H1 (cell line): Measurements from ENCODE around the gene CTNNA3. TPM values are rescaled to one million over a fixed set of nuclear protein-coding genes. Genes with fewer than 3 reads are reported as not detected.

ENCODE experiments used
- CTCF ChIA-PET: fragments of 300-600 bp; sonication (Branson Sonifier 250); formaldehyde crosslinking; loops from one replicate; lab custom pipeline; 2021; ENCODE audit not compliant: partially characterized antibody; lab: Charles Lee
- POLR2A ChIA-PET: fragments of 300-600 bp; sonication (Branson Sonifier 250); formaldehyde crosslinking; loops from one replicate; lab custom pipeline; 2021; ENCODE audit warnings: inconsistent platforms; ENCODE audit not compliant: partially characterized antibody; lab: Charles Lee
- DNase-seq, 2 experiments: peaks; one replicate each; pipeline versions ENCODE4 v3.0.0 to v3.0.0-alpha.2; 2010 to 2022; ENCODE audit warnings: low spot score in 2 of 2, low read depth in 1 of 2, mixed read lengths in 1 of 2
- FAIRE-seq: peaks from 2 replicates; lab custom pipeline; 2011; peaks lifted over from hg19 to GRCh38; lab: Jason Lieb, UNC
- H2AFZ ChIP-seq: 2 replicates; pipeline ENCODE4 v1.8.1; 2012; ENCODE audit warnings: low read length, inconsistent platforms
- H2AK5ac ChIP-seq: 2 replicates; pipeline ENCODE4 v1.6.1; 2013; ENCODE audit warnings: low read depth, low read length
- H2BK120ac ChIP-seq: replicated peaks from 2 replicates; pipeline ENCODE3; 2013; ENCODE audit warnings: low read depth, low read length, inconsistent platforms
- H2BK12ac ChIP-seq: 2 replicates; pipeline ENCODE4 v1.6.1; 2013; ENCODE audit warnings: low read depth, low read length
- H2BK15ac ChIP-seq: 2 replicates; pipeline ENCODE4 v1.6.1; 2013; ENCODE audit warnings: low read length
- H2BK20ac ChIP-seq: 2 replicates; pipeline ENCODE4 v1.6.1; 2013; ENCODE audit warnings: low read length
- H2BK5ac ChIP-seq: 2 replicates; pipeline ENCODE4 v1.6.1; 2013; ENCODE audit warnings: low read depth, low read length
- H3K14ac ChIP-seq: 2 replicates; pipeline ENCODE4 v1.6.1; 2013; ENCODE audit warnings: inconsistent platforms; ENCODE audit not compliant: insufficient read length
- H3K18ac ChIP-seq: 2 replicates; pipeline ENCODE4 v1.6.1; 2013; ENCODE audit warnings: low read length; ENCODE audit errors: extremely low read depth
- H3K23ac ChIP-seq: 2 replicates; pipeline ENCODE4 v1.6.1; 2013; ENCODE audit warnings: inconsistent platforms; ENCODE audit not compliant: insufficient read length
- H3K23me2 ChIP-seq: 2 replicates; pipeline ENCODE4 v1.6.1; 2013; ENCODE audit warnings: low read depth, low read length
- H3K27ac ChIP-seq: 2 replicates; pipeline ENCODE4 v1.6.1; 2011; ENCODE audit warnings: low read depth, low read length, inconsistent platforms
- H3K27me3 ChIP-seq, 4 experiments: replicated peaks in 1 of 4; 1 replicate in 1 of 4; 2 replicates in 3 of 4; pipeline versions ENCODE4 v1.6.1 to v1.8.1; 2011 to 2013; ENCODE audit warnings: low read length in 3 of 4, mild to moderate bottlenecking in 3 of 4, inconsistent platforms in 2 of 4, mixed read lengths in 2 of 4, moderate library complexity in 1 of 4; ENCODE audit not compliant: control insufficient read depth in 3 of 4, insufficient read depth in 3 of 4; ENCODE audit errors: extremely low read depth in 1 of 4
- H3K36me3 ChIP-seq, 4 experiments: 2 replicates each; pipeline versions ENCODE4 v1.6.1 to v1.8.1; 2011 to 2013; ENCODE audit warnings: mild to moderate bottlenecking in 4 of 4, low read length in 3 of 4, moderate library complexity in 2 of 4, control low read depth in 1 of 4, inconsistent platforms in 1 of 4; ENCODE audit not compliant: insufficient read depth in 4 of 4, control insufficient read depth in 2 of 4
- H3K4ac ChIP-seq: replicated peaks from 2 replicates; pipeline ENCODE3; 2013; ENCODE audit warnings: low read length, low read depth, mixed read lengths, inconsistent platforms; ENCODE audit not compliant: insufficient read length
- H3K4me1 ChIP-seq, 4 experiments: replicated peaks in 1 of 4; 1 replicate in 1 of 4; 2 replicates in 3 of 4; pipeline versions ENCODE4 v1.6.1 to v1.8.1; 2011 to 2013; ENCODE audit warnings: low read length in 3 of 4, inconsistent platforms in 2 of 4, mixed read lengths in 1 of 4; ENCODE audit not compliant: insufficient read depth in 4 of 4, control insufficient read depth in 3 of 4
- H3K4me2 ChIP-seq, 2 experiments: 2 replicates each; pipeline versions ENCODE4 v1.6.1 to v1.8.1; 2011 to 2013; ENCODE audit warnings: low read depth in 2 of 2, low read length in 2 of 2, control low read depth in 1 of 2, inconsistent platforms in 1 of 2, mild to moderate bottlenecking in 1 of 2; ENCODE audit not compliant: insufficient read depth in 1 of 2
- H3K4me3 ChIP-seq, 4 experiments: fragments of 200-600, 300-600 bp in 1 of 4; sonication (generic), shearing (Covaris generic), sonication (Bioruptor Twin) in 1 of 4; 2 replicates each; pipeline versions ENCODE4 v1.5.1 to v1.8.1; 2011 to 2016; ENCODE audit warnings: low read length in 4 of 4, low read depth in 3 of 4, control low read depth in 2 of 4, inconsistent platforms in 2 of 4, mild to moderate bottlenecking in 2 of 4, mixed read lengths in 1 of 4, moderate library complexity in 1 of 4; ENCODE audit not compliant: insufficient read depth in 2 of 4; ENCODE audit errors: extremely low read depth in 1 of 4
- H3K56ac ChIP-seq: replicated peaks from 2 replicates; pipeline ENCODE3; 2013; ENCODE audit warnings: low read depth, mild to moderate bottlenecking, mixed read lengths, low read length, inconsistent platforms; ENCODE audit not compliant: insufficient read length
- H3K79me1 ChIP-seq: 2 replicates; pipeline ENCODE4 v1.6.1; 2013; ENCODE audit warnings: low read depth, low read length, control low read depth
- H3K79me2 ChIP-seq, 2 experiments: 2 replicates each; pipeline versions ENCODE4 v1.6.1 to v1.8.1; 2012 to 2013; ENCODE audit warnings: low read length in 2 of 2, mild to moderate bottlenecking in 2 of 2, inconsistent platforms in 1 of 2; ENCODE audit not compliant: insufficient read depth in 2 of 2, control insufficient read depth in 1 of 2
- H3K9ac ChIP-seq, 4 experiments: replicated peaks in 1 of 4; 1 replicate in 1 of 4; 2 replicates in 3 of 4; pipeline versions ENCODE4 v1.6.1 to v1.8.1; 2011 to 2013; ENCODE audit warnings: low read depth in 3 of 4, low read length in 3 of 4, control low read depth in 2 of 4, mild to moderate bottlenecking in 2 of 4, moderate library complexity in 2 of 4, inconsistent platforms in 1 of 4; ENCODE audit errors: extremely low read depth in 1 of 4
- H3K9me3 ChIP-seq, 2 experiments: 2 replicates each; pipeline versions ENCODE4 v1.6.1 to v1.8.1; 2012 to 2013; ENCODE audit warnings: mild to moderate bottlenecking in 2 of 2, moderate library complexity in 2 of 2, control low read depth in 1 of 2, inconsistent platforms in 1 of 2, low read depth in 1 of 2, low read length in 1 of 2, mixed read lengths in 1 of 2; ENCODE audit not compliant: insufficient read depth in 2 of 2
- H4K20me1 ChIP-seq, 2 experiments: replicated peaks in 1 of 2; 2 replicates each; pipeline versions ENCODE3 to v1.8.1; 2011 to 2013; ENCODE audit warnings: inconsistent platforms in 2 of 2, low read length in 2 of 2, mild to moderate bottlenecking in 1 of 2; ENCODE audit not compliant: insufficient read depth in 2 of 2, control insufficient read depth in 1 of 2
- H4K5ac ChIP-seq: 2 replicates; pipeline ENCODE4 v1.6.1; 2013; ENCODE audit warnings: low read length, low read depth, mixed read lengths, inconsistent platforms; ENCODE audit not compliant: insufficient read length
- H4K8ac ChIP-seq: 2 replicates; pipeline ENCODE4 v1.8.0; 2013; ENCODE audit warnings: mild to moderate bottlenecking, moderate library complexity, low read length, inconsistent platforms; ENCODE audit not compliant: insufficient read depth; ENCODE audit errors: extremely low read depth
- H4K91ac ChIP-seq: replicated peaks from 2 replicates; pipeline ENCODE3; 2013; ENCODE audit warnings: low read length, mixed read lengths, inconsistent platforms; ENCODE audit not compliant: insufficient read length
- ASH2L ChIP-seq: fragments of 200-600, 300-600 bp; sonication (generic); IDR thresholded peaks from one replicate; pipeline ENCODE4 v1.7.1; 2017; ENCODE audit warnings: low read length
- ATF3 ChIP-seq: IDR thresholded peaks from 2 replicates; pipeline ENCODE4 v1.6.1; 2011; ENCODE audit warnings: low read depth, mild to moderate bottlenecking, low read length; ENCODE audit not compliant: insufficient read depth
- CBX8 ChIP-seq: fragments of 300-800, 300-1000 bp; sonication (generic); IDR thresholded peaks from 2 replicates; pipeline ENCODE4 v1.7.1; 2016; ENCODE audit warnings: low read depth, low read length, borderline replicate concordance
- CHD2 ChIP-seq: IDR thresholded peaks from 2 replicates; pipeline ENCODE4 v1.6.1; 2012; ENCODE audit warnings: low read length, improper control_type of control experiment
- HDAC2 ChIP-seq, 2 experiments: fragments of 300-600 bp in 1 of 2; sonication (generic) in 1 of 2; IDR thresholded peaks; 2 replicates each; pipeline ENCODE4 v1.6.1; 2011 to 2012; ENCODE audit warnings: low read depth in 2 of 2, low read length in 2 of 2, mild to moderate bottlenecking in 2 of 2, moderate library complexity in 2 of 2, borderline replicate concordance in 1 of 2, inconsistent platforms in 1 of 2
- HDAC6 ChIP-seq: IDR thresholded peaks from one replicate; pipeline ENCODE4 v1.7.1; 2012; ENCODE audit warnings: low read depth, mild to moderate bottlenecking, inconsistent platforms, low read length, moderate library complexity
- KDM4A ChIP-seq: IDR thresholded peaks from one replicate; pipeline ENCODE4 v1.7.1; 2012; ENCODE audit warnings: low read depth, mild to moderate bottlenecking, moderate library complexity, low read length, inconsistent platforms; ENCODE audit not compliant: severe bottlenecking
- MAFK ChIP-seq: IDR thresholded peaks from 2 replicates; pipeline ENCODE4 v1.6.1; 2012; ENCODE audit warnings: low read depth, mild to moderate bottlenecking, improper control_type of control experiment, low read length
- NANOG ChIP-seq: IDR thresholded peaks from 2 replicates; pipeline ENCODE4 v1.6.1; 2011; ENCODE audit warnings: low read length, low read depth, mild to moderate bottlenecking, inconsistent platforms; ENCODE audit not compliant: insufficient read depth, poor library complexity, severe bottlenecking
- RBBP5 ChIP-seq: IDR thresholded peaks from 2 replicates; pipeline ENCODE4 v1.7.1; 2012; ENCODE audit warnings: low read depth, mild to moderate bottlenecking, inconsistent platforms, low read length, moderate library complexity, borderline replicate concordance
- TAF7 ChIP-seq: optimal IDR thresholded peaks from 2 replicates; pipeline ENCODE3; 2011; ENCODE audit warnings: low read depth, mild to moderate bottlenecking, inconsistent platforms, low read length, moderate library complexity, borderline replicate concordance
- TBP ChIP-seq: IDR thresholded peaks from 2 replicates; pipeline ENCODE4 v1.6.1; 2011; ENCODE audit warnings: low read depth, low read length, improper control_type of control experiment
- WGBS, 2 experiments: shearing (Covaris generic) in 1 of 2; methylation state at CpG; one replicate each; pipeline versions ENCODE4 v1.1.6 to v1.1.7; 2013 to 2015; ENCODE audit warnings: low lambda C conversion rate in 2 of 2, mixed read lengths in 2 of 2, inconsistent platforms in 1 of 2, low coverage in 1 of 2, missing lambda C conversion rate in 1 of 2; ENCODE audit not compliant: insufficient replicate concordance in 2 of 2, insufficient coverage in 1 of 2, insufficient read length in 1 of 2; ENCODE audit errors: extremely low coverage in 1 of 2, missing lambda C conversion rate in 1 of 2; 5-methylcytosine and 5-hydroxymethylcytosine counted together
- polyA plus RNA-seq, 7 experiments: library from polyadenylated mRNA; depleted of rRNA in 3 of 7; stranded (reverse) in 5 of 7; unstranded in 2 of 7; fragments of >200 nt in 5 of 7; fragments of 200-250 nt in 2 of 7; gene quantifications; 1 replicate in 5 of 7; 2 replicates in 1 of 7; 4 replicates in 1 of 7; pipeline versions ENCODE4 v1.2.1 to v1.2.3, GENCODE V29; 2011 to 2013; ENCODE audit warnings: missing spikeins in 2 of 7, mixed read lengths in 2 of 7
- total RNA-seq: library from RNA; stranded (reverse); fragmentation: NEBNext Ultra II Directional; extraction: Animal tissue kit (Norgen Biotek cat#: 25700); gene quantifications from 2 replicates; pipeline ENCODE4 v1.2.1, GENCODE V29; 2021

Gene CTNNA3
- total and polyA plus RNA-seq, 2 of the 8 experiments (the other 6 are each of a cell fraction or from before 2014, with no cell fraction given), result 1.3 to 1.5 TPM

- Histone ChIP-seq H3K23ac (no peak overlapping the region), H2BK20ac (no peak overlapping the region), H3K27me3 (no peaks in the 10 kb centered on the region), H3K79me1 (no peaks in the 10 kb centered on the region), H3K4ac (no peak overlapping the region), H3K56ac (no peak overlapping the region), H3K23me2 (no peaks in the 10 kb centered on the region), H2BK12ac (no peak overlapping the region), H3K4me2 (no peak overlapping the region), H3K9ac (no peak overlapping the region), H2AFZ (no peak overlapping the region), H3K27ac (no peak overlapping the region), H3K4me1 (no peaks in the 10 kb centered on the region), H4K8ac (no peak overlapping the region), H4K20me1 (no peaks in the 10 kb centered on the region), H3K4me3 (no peak overlapping the region), H2AK5ac (no peak overlapping the region), H3K18ac (no peak overlapping the region), H3K9me3 (no peaks in the 10 kb centered on the region), H2BK5ac (no peak overlapping the region), H4K91ac (no peak overlapping the region), H2BK120ac (no peak overlapping the region), H2BK15ac (no peak overlapping the region), H3K79me2 (no peaks in the 10 kb centered on the region), H3K36me3 (no peaks in the 10 kb centered on the region), H3K14ac (no peak overlapping the region), H4K5ac (no peak overlapping the region)
- TF ChIP-seq HDAC6, result no peak
- TF ChIP-seq MAFK, result no peak
- no peak for TF ChIP-seq TAF7
- TF ChIP-seq TBP, result no peak
- no peak for TF ChIP-seq CHD2
- TF ChIP-seq NANOG, result no peak
- TF ChIP-seq RBBP5, result no peak
- no peak for TF ChIP-seq ATF3
- TF ChIP-seq HDAC2 (IDR thresholded peaks at IDR 0.05; ENCODE audit: borderline replicate concordance in 1 of 2, low read depth in 2 of 2, low read length in 2 of 2), result no peak
- no peak for TF ChIP-seq ASH2L
- TF ChIP-seq KDM4A, result no peak
- no peak for TF ChIP-seq CBX8
- no peak for DNase-seq
- ChIA-PET POLR2A (no interaction called here), CTCF (no interaction called here)
- WGBS, 2 experiments, result 88% methylated on average over 3 of the region's 3 CpGs; no CpG with 5 or more reads in 1 of the 2 experiments
- FAIRE-seq, result no peak
These were observed 1017.5 kb downstream of the CTNNA3 start for GRCh38 chr10:66678521-66678920.
